Keratinocyte (primary cell): ENCODE measurements around the gene P4HA1. TPM values are rescaled to one million over a fixed set of nuclear protein-coding genes. Genes with fewer than 3 reads are reported as not detected.

Source experiments
- DNase-seq: peaks from one replicate; pipeline ENCODE4 v3.0.0-alpha.2; 2011; ENCODE audit warnings: low read depth, missing footprints, low spot score
- FAIRE-seq: peaks from 2 replicates; lab custom pipeline; 2011; peaks lifted over from hg19 to GRCh38; lab: Jason Lieb, UNC
- H2AFZ ChIP-seq: 2 replicates; pipeline ENCODE4 v1.6.0; 2012; ENCODE audit warnings: low read length, control low read depth, inconsistent platforms; ENCODE audit not compliant: control insufficient read depth
- H3K27ac ChIP-seq: 2 replicates; pipeline ENCODE4 v1.5.1; 2011; ENCODE audit warnings: low read length; ENCODE audit not compliant: control insufficient read depth, insufficient read depth
- H3K27me3 ChIP-seq: 3 replicates; pipeline ENCODE4 v1.6.0; 2011; ENCODE audit warnings: low read length; ENCODE audit not compliant: control insufficient read depth, insufficient read depth; ENCODE audit errors: extremely low read depth
- H3K36me3 ChIP-seq, 2 experiments: 2 replicates in 1 of 2; 3 replicates in 1 of 2; pipeline ENCODE4 v1.5.1; 2011; ENCODE audit warnings: low read length in 2 of 2, mild to moderate bottlenecking in 1 of 2; ENCODE audit not compliant: control insufficient read depth in 2 of 2, insufficient read depth in 2 of 2; ENCODE audit errors: extremely low read depth in 1 of 2
- H3K4me1 ChIP-seq: 3 replicates; pipeline ENCODE4 v1.5.1; 2011; ENCODE audit warnings: low read length; ENCODE audit not compliant: control insufficient read depth, insufficient read depth; ENCODE audit errors: extremely low read depth
- H3K4me2 ChIP-seq: 3 replicates; pipeline ENCODE4 v1.6.0; 2011; ENCODE audit warnings: low read depth, low read length; ENCODE audit not compliant: control insufficient read depth, insufficient read depth; ENCODE audit errors: extremely low read depth
- H3K4me3 ChIP-seq, 3 experiments: fragments of 200-600 bp in 1 of 3; sonication (generic) in 1 of 3; 2 replicates in 2 of 3; 3 replicates in 1 of 3; pipeline ENCODE4 v1.5.1; 2011 to 2016; ENCODE audit warnings: low read length in 3 of 3, mild to moderate bottlenecking in 3 of 3, control low read depth in 2 of 3, inconsistent platforms in 1 of 3, low read depth in 1 of 3, mixed read lengths in 1 of 3, mixed run types in 1 of 3, moderate library complexity in 1 of 3; ENCODE audit not compliant: control insufficient read depth in 2 of 3, insufficient read depth in 2 of 3; ENCODE audit errors: extremely low read depth in 1 of 3
- H3K79me2 ChIP-seq: 2 replicates; pipeline ENCODE4 v1.6.0; 2012; ENCODE audit warnings: low read length; ENCODE audit not compliant: control insufficient read depth, insufficient read depth
- H3K9ac ChIP-seq: 3 replicates; pipeline ENCODE4 v1.6.0; 2011; ENCODE audit warnings: low read length; ENCODE audit not compliant: control insufficient read depth, insufficient read depth; ENCODE audit errors: extremely low read depth
- H3K9me1 ChIP-seq: 3 replicates; pipeline ENCODE4 v1.6.0; 2011; ENCODE audit warnings: low read length; ENCODE audit not compliant: control insufficient read depth, insufficient read depth; ENCODE audit errors: extremely low read depth
- H3K9me3 ChIP-seq: 2 replicates; pipeline ENCODE4 v1.5.1; 2012; ENCODE audit warnings: low read depth, low read length; ENCODE audit not compliant: control insufficient read depth
- H4K20me1 ChIP-seq: 3 replicates; pipeline ENCODE4 v1.6.0; 2011; ENCODE audit warnings: low read length; ENCODE audit not compliant: control insufficient read depth, insufficient read depth; ENCODE audit errors: extremely low read depth
- CTCF ChIP-seq, 3 experiments: IDR thresholded peaks in 1 of 3; conservative IDR thresholded peaks in 1 of 3; optimal IDR thresholded peaks in 1 of 3; 2 replicates in 2 of 3; 3 replicates in 1 of 3; pipeline versions ENCODE3 to v1.5.1; 2011; ENCODE audit warnings: low read length in 3 of 3, mild to moderate bottlenecking in 3 of 3, moderate library complexity in 2 of 3, control low read depth in 1 of 3, inconsistent platforms in 1 of 3; ENCODE audit not compliant: insufficient read depth in 2 of 3; ENCODE audit errors: extremely low read depth in 1 of 3
- EZH2 ChIP-seq: IDR thresholded peaks from one replicate; pipeline ENCODE4 v1.6.1; 2012; ENCODE audit warnings: inconsistent platforms, mild to moderate bottlenecking, low read length, moderate library complexity
- dilution Hi-C: fragments of 300-500 bp; cut with MboI; formaldehyde crosslinking; loops from one replicate; pipeline ENCODE4 v1.7.0; 2020; ENCODE audit warnings: low sequenced_read_pairs; ENCODE audit not compliant: extremely low pct_ligation_motif_present
- polyA plus RNA-seq, 5 experiments: library from polyadenylated mRNA; depleted of rRNA in 3 of 5; stranded (reverse) in 3 of 5; stranded (forward) in 1 of 5; unstranded in 1 of 5; fragments of >200 nt; gene quantifications; 1 replicate in 1 of 5; 2 replicates in 3 of 5; 3 replicates in 1 of 5; pipeline versions ENCODE4 v1.2.1 to v1.2.3, GENCODE V29; 2011 to 2012; ENCODE audit warnings: missing spikeins in 2 of 5, low read depth in 1 of 5, low replicate concordance in 1 of 5

The P4HA1 gene
- polyA plus RNA-seq, 1 donor (not counting 4 experiments of a cell fraction or from before 2014, with no cell fraction given), result 67.4 TPM

GRCh38 chr10:73058057-73058591 lies 38.5 kb downstream of the P4HA1 start:
- FAIRE-seq (no peak), DNase-seq (no peak)
- dilution Hi-C loops, result no loop called here
- H3K9ac ChIP-seq, result no peak overlapping the region
- H4K20me1 ChIP-seq, result no peaks in the 10 kb centered on the region
- H3K4me1 ChIP-seq, result peaks cover 4% of the 10 kb centered on the region
- H3K4me2 ChIP-seq, result no peak overlapping the region
- H3K9me1 ChIP-seq, result no peaks in the 10 kb centered on the region
- no peaks in the 10 kb centered on the region for H3K79me2 ChIP-seq
- TF ChIP-seq CTCF (optimal IDR thresholded peaks at IDR 0.05 in 1 of 3, IDR thresholded peaks at IDR 0.05 in 1 of 3, conservative IDR thresholded peaks at IDR 0.05 in 1 of 3; ENCODE audit: extremely low read depth in 1 of 3, insufficient read depth in 2 of 3, low read length in 3 of 3) (no peak), EZH2 (no peak)
- H3K9me3 ChIP-seq, result no peaks in the 10 kb centered on the region
- H3K27me3 ChIP-seq, result no peaks in the 10 kb centered on the region
- H3K4me3 ChIP-seq, result no peak overlapping the region
- no peak overlapping the region for H2AFZ ChIP-seq
- no peak overlapping the region for H3K27ac ChIP-seq
- H3K36me3 ChIP-seq, result peaks cover 5% of the 10 kb centered on the region in 2 experiments

GRCh38 chr10:73054286-73054685 lies 42.4 kb downstream of the P4HA1 start:
- FAIRE-seq (no peak), DNase-seq (no peak)
- Histone ChIP-seq H3K4me1 (peaks cover 4% of the 10 kb centered on the region), H3K9ac (no peak overlapping the region), H3K27ac (no peak overlapping the region), H4K20me1 (no peaks in the 10 kb centered on the region), H3K4me2 (no peak overlapping the region), H2AFZ (no peak overlapping the region), H3K79me2 (no peaks in the 10 kb centered on the region), H3K9me3 (no peaks in the 10 kb centered on the region), H3K4me3 (no peak overlapping the region), H3K9me1 (no peaks in the 10 kb centered on the region), H3K36me3 (peaks cover 4 to 5% of the 10 kb centered on the region in 2 experiments), H3K27me3 (no peaks in the 10 kb centered on the region)
- TF ChIP-seq CTCF (optimal IDR thresholded peaks at IDR 0.05 in 1 of 3, IDR thresholded peaks at IDR 0.05 in 1 of 3, conservative IDR thresholded peaks at IDR 0.05 in 1 of 3; ENCODE audit: extremely low read depth in 1 of 3, insufficient read depth in 2 of 3, low read length in 3 of 3), result no peak
- TF ChIP-seq EZH2, result no peak
- dilution Hi-C loops, result no loop called here
